GM12891 (cell line): Measurements from ENCODE around the gene TMEM135.

Experiments used
- PAX5 ChIP-seq: IDR thresholded peaks from 2 replicates; pipeline ENCODE4 v1.6.1; 2011; ENCODE audit warnings: low read length, moderate library complexity, mild to moderate bottlenecking; ENCODE audit not compliant: insufficient read depth, severe bottlenecking
- POLR2A ChIP-seq: IDR thresholded peaks from 2 replicates; pipeline ENCODE4 v1.6.1; 2011; ENCODE audit warnings: low read depth, low read length, control low read depth
- POLR2AphosphoS5 ChIP-seq: IDR thresholded peaks from 2 replicates; pipeline ENCODE4 v1.6.1; 2011; ENCODE audit warnings: low read depth, low read length, control low read depth
- TAF1 ChIP-seq: IDR thresholded peaks from 2 replicates; pipeline ENCODE4 v1.6.1; 2011; ENCODE audit warnings: low read depth, low read length, control low read depth

- TF ChIP-seq TAF1 (no peak), POLR2A (no peak), POLR2AphosphoS5 (no peak), PAX5 (no peak)
Observed at GRCh38 chr11:87353771-87354345, 316.1 kb downstream of the TMEM135 start.
